GM21737 (cell line): Measurements from ENCODE around the gene SLC25A11.

Experiments
- ATAC-seq: cut with Tn5 transposase; IDR thresholded peaks from one replicate; pipeline ENCODE4 v1.9.1; 2021; ENCODE audit warnings: mild to moderate bottlenecking, moderate library complexity; ENCODE audit not compliant: unreplicated experiment

The SLC25A11 gene

GRCh38 chr17:4939796-4940554, at the start of gene SLC25A11, which contains the start of gene RNF167:
Gene SLC25A11, minus strand, starts transcription at chr17:4940046. Its CDS starts 136 bp downstream, at chr17:4939910.
Gene RNF167, plus strand, starts transcription at chr17:4940268. Its CDS starts 642 bp downstream, at chr17:4940910.
- ATAC-seq, result peak; percentile 61

GRCh38 chr17:4987767-4988567, 48.1 kb upstream of the SLC25A11 start:
- peak; percentile 9 for ATAC-seq

- peak; percentile 54 for ATAC-seq
Observed at GRCh38 chr17:4986951-4987766, 47.3 kb upstream of the SLC25A11 start, which contains the start of gene CAMTA2. Gene CAMTA2, minus strand, starts transcription at chr17:4987675. Its CDS starts 1,453 bp downstream, at chr17:4986222.

GRCh38 chr17:4986403-4986802, 46.6 kb upstream of the SLC25A11 start:
- ATAC-seq, result no peak

GRCh38 chr17:4982305-4982704, 42.5 kb upstream of the SLC25A11 start:
- no peak for ATAC-seq

GRCh38 chr17:4980644-4981216, 40.9 kb upstream of the SLC25A11 start:
- no peak for ATAC-seq

GRCh38 chr17:4978726-4979125, 38.9 kb upstream of the SLC25A11 start:
- no peak for ATAC-seq

GRCh38 chr17:4974115-4974670, 34.3 kb upstream of the SLC25A11 start:
- ATAC-seq, result no peak

GRCh38 chr17:4973256-4974114, 33.6 kb upstream of the SLC25A11 start:
- ATAC-seq, result no peak

GRCh38 chr17:4972752-4973151, 32.9 kb upstream of the SLC25A11 start:
- ATAC-seq, result no peak

GRCh38 chr17:4972322-4972721, 32.5 kb upstream of the SLC25A11 start:
- ATAC-seq, result no peak

GRCh38 chr17:4971826-4972225, 32.0 kb upstream of the SLC25A11 start:
- no peak for ATAC-seq

GRCh38 chr17:4970273-4970672, 30.4 kb upstream of the SLC25A11 start:
- no peak for ATAC-seq

- no peak for ATAC-seq
Observed at GRCh38 chr17:4969551-4970173, 29.8 kb upstream of the SLC25A11 start.

- no peak for ATAC-seq
Observed at GRCh38 chr17:4969047-4969550, 29.3 kb upstream of the SLC25A11 start.

GRCh38 chr17:4968486-4969046, 28.7 kb upstream of the SLC25A11 start:
- ATAC-seq, result no peak

- peak; percentile 58 for ATAC-seq
Observed at GRCh38 chr17:4967539-4968485, 28.0 kb upstream of the SLC25A11 start, which contains the start of gene SPAG7. Gene SPAG7, minus strand, starts transcription at chr17:4967817. Its CDS starts 13 bp downstream, at chr17:4967804.
